ENCODE data around the gene CCDC78.

CCDC78 gene

DNA sequence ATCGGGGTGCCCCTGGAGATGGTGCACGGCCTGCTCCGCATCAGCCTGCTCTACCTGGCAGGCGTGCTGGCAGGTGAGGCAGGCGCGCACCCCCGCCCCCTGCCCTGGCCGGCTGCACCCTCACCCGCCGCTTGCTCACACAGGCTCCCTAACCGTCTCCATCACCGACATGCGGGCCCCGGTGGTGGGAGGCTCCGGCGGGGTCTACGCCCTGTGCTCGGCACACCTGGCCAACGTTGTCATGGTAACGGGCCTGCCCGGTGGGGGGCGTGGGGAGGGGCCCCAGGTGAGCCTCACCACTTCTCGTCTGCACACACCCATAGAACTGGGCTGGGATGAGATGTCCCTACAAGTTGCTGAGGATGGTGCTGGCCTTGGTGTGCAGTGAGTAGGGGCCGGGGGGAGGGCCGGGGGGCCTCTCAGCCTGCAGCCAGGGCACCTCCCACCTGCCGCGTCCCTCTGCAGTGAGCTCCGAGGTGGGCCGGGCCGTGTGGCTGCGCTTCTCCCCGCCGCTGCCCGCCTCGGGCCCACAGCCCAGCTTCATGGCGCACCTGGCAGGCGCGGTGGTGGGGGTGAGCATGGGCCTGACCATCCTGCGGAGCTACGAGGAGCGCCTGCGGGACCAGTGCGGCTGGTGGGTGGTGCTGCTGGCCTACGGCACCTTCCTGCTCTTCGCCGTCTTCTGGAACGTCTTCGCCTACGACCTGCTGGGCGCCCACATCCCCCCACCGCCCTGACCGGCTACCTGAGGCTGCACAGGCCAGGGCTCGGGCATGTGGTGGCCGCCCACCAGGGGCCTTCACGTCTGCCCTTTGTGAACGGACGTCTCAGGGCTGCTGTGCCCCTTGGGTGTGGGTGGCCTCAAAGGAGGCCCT is 48.7 kb downstream of the CCDC78 start:
- FAIRE-seq (no peak), DNase-seq (ENCODE audit: insufficient read length, low spot score) (no peak)
- no peak for TF ChIP-seq PAX5 (IDR thresholded peaks at IDR 0.05; ENCODE audit: insufficient read depth, low read length, severe bottlenecking)
- TF ChIP-seq TAF1 (IDR thresholded peaks at IDR 0.05; ENCODE audit: low read depth, low read length) = no peak
- TF ChIP-seq POLR2AphosphoS5 (IDR thresholded peaks at IDR 0.05; ENCODE audit: low read depth, low read length) = no peak
- TF ChIP-seq POLR2A (IDR thresholded peaks at IDR 0.05; ENCODE audit: low read depth, low read length) = no peak
- no peak for TF ChIP-seq POU2F2 (IDR thresholded peaks at IDR 0.05; ENCODE audit: low read depth, low read length)
- no peak for TF ChIP-seq SPI1 (IDR thresholded peaks at IDR 0.05; ENCODE audit: low read depth, low read length)

DNA sequence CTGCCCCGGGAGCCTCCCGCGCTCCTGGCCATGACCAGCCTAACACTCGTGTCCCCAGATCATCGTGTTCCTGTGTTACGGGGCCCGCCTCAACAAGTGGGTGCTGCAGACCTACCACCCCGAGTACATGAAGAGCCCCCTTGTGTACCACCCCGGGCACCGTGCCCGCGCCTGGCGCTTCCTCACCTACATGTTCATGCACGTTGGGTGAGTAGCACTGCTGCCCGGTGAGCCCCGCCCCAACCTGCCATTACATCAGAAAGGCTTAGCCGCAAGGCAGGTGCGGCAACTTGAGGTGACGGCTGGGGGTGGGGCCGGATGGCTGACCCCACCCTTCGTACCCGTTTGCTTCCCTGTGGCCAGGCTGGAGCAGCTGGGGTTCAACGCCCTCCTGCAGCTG is 49.3 kb downstream of the CCDC78 start:
- no peak for TF ChIP-seq SPI1 (IDR thresholded peaks at IDR 0.05; ENCODE audit: low read depth, low read length)
- TF ChIP-seq PAX5 (IDR thresholded peaks at IDR 0.05; ENCODE audit: insufficient read depth, low read length, severe bottlenecking) = no peak
- TF ChIP-seq POLR2A (IDR thresholded peaks at IDR 0.05; ENCODE audit: low read depth, low read length) = no peak
- no peak for TF ChIP-seq POU2F2 (IDR thresholded peaks at IDR 0.05; ENCODE audit: low read depth, low read length)
- TF ChIP-seq TAF1 (IDR thresholded peaks at IDR 0.05; ENCODE audit: low read depth, low read length) = no peak
- TF ChIP-seq POLR2AphosphoS5 (IDR thresholded peaks at IDR 0.05; ENCODE audit: low read depth, low read length) = no peak
- DNase-seq (ENCODE audit: insufficient read length, low spot score) (no peak), FAIRE-seq (no peak)

DNA sequence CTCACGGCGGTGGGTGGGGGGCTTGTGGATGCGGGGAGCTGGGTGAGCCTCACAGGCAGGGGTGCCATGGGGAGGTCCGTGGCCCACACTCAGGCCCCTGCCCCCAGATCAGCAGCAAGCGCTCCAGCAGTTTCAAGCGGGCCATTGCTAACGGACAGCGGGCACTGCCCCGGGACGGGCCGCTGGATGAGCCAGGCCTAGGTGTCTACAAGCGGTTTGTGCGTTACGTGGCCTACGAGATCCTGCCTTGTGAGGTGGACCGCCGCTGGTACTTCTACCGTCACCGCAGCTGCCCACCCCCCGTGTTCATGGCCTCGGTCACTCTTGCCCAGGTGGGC is 49.7 kb downstream of the CCDC78 start:
- DNase-seq (ENCODE audit: insufficient read length, low spot score) (no peak), FAIRE-seq (no peak)
- TF ChIP-seq POLR2AphosphoS5 (IDR thresholded peaks at IDR 0.05; ENCODE audit: low read depth, low read length) = no peak
- no peak for TF ChIP-seq PAX5 (IDR thresholded peaks at IDR 0.05; ENCODE audit: insufficient read depth, low read length, severe bottlenecking)
- TF ChIP-seq SPI1 (IDR thresholded peaks at IDR 0.05; ENCODE audit: low read depth, low read length) = no peak
- no peak for TF ChIP-seq POU2F2 (IDR thresholded peaks at IDR 0.05; ENCODE audit: low read depth, low read length)
- TF ChIP-seq TAF1 (IDR thresholded peaks at IDR 0.05; ENCODE audit: low read depth, low read length) = no peak
- no peak for TF ChIP-seq POLR2A (IDR thresholded peaks at IDR 0.05; ENCODE audit: low read depth, low read length)

DNA sequence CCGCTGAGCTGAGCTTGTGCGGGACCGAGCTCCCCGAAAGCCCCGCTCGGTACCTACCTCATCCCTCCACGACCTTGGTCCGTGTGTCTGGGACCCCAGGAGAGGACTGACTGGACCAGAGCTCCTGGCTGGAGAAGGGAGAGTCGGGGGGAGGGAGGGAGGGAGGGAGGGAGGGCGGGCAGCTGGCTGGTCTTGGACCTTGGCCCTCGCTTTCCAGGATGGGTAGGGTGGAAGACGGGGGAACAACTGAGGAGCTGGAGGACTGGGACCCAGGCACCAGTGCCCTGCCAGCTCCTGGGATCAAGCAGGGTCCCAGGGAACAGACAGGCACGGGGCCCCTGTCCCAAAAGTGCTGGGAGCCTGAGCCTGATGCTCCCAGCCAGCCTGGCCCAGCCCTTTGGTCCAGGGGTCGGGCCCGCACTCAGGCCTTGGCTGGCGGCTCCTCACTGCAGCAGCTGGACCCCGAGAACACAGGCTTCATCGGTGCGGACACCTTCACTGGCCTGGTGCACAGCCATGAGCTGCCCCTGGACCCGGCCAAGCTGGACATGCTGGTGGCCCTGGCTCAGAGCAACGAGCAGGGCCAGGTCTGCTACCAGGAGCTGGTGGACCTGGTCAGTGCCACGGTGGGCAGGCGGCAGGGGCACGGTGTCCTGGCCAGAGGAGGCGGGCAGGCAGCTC is 50.2 kb downstream of the CCDC78 start:
- DNase-seq (ENCODE audit: insufficient read length, low spot score) (no peak), FAIRE-seq (no peak)
- TF ChIP-seq PAX5 (IDR thresholded peaks at IDR 0.05; ENCODE audit: insufficient read depth, low read length, severe bottlenecking) (no peak), TAF1 (IDR thresholded peaks at IDR 0.05; ENCODE audit: low read depth, low read length) (no peak), SPI1 (IDR thresholded peaks at IDR 0.05; ENCODE audit: low read depth, low read length) (no peak), POLR2A (IDR thresholded peaks at IDR 0.05; ENCODE audit: low read depth, low read length) (no peak), POLR2AphosphoS5 (IDR thresholded peaks at IDR 0.05; ENCODE audit: low read depth, low read length) (no peak), POU2F2 (IDR thresholded peaks at IDR 0.05; ENCODE audit: low read depth, low read length) (no peak)

DNA sequence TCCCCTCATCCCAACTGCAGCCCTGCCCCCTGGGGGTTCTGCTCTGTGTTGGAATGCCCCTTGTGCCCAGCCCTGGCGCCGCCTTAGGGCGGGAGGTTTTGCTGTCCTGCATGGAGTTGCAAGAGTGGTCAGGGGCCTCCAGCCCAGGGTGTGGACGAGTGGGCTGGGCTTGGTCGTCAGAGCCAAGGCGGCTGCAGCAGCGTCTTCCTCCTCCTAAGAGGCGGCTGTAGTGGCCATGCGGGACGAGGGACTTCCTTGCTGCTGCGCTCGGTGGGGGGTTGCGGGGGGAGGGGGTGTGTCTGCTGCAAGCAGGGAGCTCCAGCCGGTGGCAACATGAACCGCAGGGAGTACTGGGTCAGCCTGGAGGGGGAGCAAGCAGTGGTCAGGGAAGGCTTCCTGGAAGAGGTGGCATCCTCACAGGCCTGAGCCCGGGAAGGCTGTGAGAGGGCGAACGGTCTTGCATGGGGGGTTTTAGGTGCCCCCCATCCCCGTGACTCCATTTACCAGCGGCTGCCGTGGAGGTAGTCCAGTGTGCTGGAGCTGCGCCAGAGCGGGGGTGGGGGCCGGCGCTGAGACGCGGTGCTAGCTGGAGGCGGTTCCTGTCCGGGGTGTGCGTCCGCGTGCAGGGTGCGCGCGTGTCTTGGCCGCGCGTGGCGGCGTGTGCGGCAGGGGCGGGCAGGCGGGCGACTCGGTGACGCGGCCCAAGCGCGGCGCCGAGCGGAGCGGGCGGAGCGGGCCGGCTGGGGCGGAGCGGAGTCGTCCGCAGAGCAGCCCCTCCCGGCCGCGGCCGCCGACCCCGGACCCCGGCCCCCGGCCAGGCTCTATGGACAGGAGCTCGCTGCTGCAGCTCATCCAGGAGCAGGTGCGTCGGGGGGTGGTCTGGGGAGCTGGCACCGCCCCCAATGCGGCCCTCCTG is 51.0 kb downstream of the CCDC78 start, which contains the start of gene RHBDL1:
Gene RHBDL1, plus strand, starts transcription at position 704 of the 916 bp plus-strand sequence. Its CDS starts 120 bp downstream, at position 824.
- FAIRE-seq = peak; percentile 76

DNA sequence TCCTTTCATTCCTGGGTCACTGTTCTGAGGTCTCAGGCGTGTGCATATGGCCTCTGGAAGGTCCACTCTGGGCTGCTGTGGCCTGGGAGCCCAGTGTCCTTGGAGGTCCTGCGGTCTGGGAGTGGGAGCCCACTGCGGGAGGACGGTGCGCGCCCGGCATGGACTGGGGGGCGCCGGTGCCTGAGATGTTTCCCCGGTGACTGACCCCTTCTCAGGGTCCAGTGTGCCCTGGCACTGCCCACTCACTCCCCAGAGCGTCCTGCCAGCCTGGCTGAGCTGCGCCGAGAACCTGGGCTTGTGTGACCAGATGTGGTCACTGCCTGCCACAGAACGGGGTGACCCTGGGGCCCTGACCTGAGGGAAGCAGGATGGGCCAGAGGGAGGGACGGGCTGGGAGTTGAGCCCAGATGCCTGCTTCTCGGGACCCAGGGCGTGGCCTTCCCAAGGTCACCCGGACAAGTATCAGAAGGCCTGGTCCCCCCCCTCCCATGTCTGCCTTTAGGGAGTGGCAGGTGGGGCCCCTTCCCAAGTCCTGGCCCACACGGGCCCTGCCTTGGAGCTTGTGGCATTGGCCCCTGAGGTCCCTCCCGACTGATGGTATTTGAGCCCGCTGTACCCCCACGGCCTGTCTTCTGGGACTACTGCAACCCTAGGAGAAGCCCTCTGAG is 51.9 kb downstream of the CCDC78 start:
- DNase-seq (ENCODE audit: insufficient read length, low spot score) (no peak), FAIRE-seq (no peak)
- TF ChIP-seq POU2F2 (IDR thresholded peaks at IDR 0.05; ENCODE audit: low read depth, low read length) = no peak
- TF ChIP-seq TAF1 (IDR thresholded peaks at IDR 0.05; ENCODE audit: low read depth, low read length) = no peak
- TF ChIP-seq SPI1 (IDR thresholded peaks at IDR 0.05; ENCODE audit: low read depth, low read length) = no peak
- no peak for TF ChIP-seq POLR2AphosphoS5 (IDR thresholded peaks at IDR 0.05; ENCODE audit: low read depth, low read length)
- no peak for TF ChIP-seq POLR2A (IDR thresholded peaks at IDR 0.05; ENCODE audit: low read depth, low read length)
- no peak for TF ChIP-seq PAX5 (IDR thresholded peaks at IDR 0.05; ENCODE audit: insufficient read depth, low read length, severe bottlenecking)

More for the DNA sequence above, 51.0 kb downstream of the CCDC78 start, which contains the start of gene RHBDL1:
- DNase-seq (ENCODE audit: insufficient read length, low spot score) = no peak
- TF ChIP-seq PAX5 (IDR thresholded peaks at IDR 0.05; ENCODE audit: insufficient read depth, low read length, severe bottlenecking) (no peak), SPI1 (IDR thresholded peaks at IDR 0.05; ENCODE audit: low read depth, low read length) (no peak), POLR2A (IDR thresholded peaks at IDR 0.05; ENCODE audit: low read depth, low read length) (no peak), TAF1 (IDR thresholded peaks at IDR 0.05; ENCODE audit: low read depth, low read length) (no peak), POU2F2 (IDR thresholded peaks at IDR 0.05; ENCODE audit: low read depth, low read length) (no peak), POLR2AphosphoS5 (IDR thresholded peaks at IDR 0.05; ENCODE audit: low read depth, low read length) (no peak)

DNA sequence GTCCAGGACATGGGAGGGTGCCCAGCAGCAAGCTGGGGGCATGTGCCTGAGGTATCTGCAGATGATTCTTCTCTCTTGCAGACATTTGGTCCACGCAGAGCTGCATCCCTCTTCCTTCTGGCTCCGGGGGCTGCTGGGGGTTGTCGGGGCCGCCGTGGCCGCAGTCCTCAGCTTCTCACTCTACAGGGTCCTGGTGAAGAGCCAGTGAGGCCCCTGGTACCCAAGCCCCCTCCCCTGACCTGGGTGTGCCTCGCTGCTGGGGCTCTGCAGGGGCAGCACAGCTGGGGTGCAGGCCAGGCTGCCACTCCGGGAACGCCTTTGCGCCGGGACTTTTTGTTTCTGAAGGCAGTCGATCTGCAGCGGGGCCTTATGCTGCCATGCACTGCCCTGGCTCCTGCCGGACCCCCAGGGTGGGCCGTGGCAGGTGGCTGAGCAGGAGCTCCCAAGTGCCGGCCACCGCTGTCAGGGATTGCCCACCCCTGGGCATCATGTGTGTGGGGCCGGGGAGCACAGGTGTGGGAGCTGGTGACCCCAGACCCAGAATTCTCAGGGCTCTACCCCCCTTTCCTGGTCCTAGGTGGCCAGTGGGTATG is 52.7 kb downstream of the CCDC78 start:
- TF ChIP-seq POLR2A (IDR thresholded peaks at IDR 0.05; ENCODE audit: low read depth, low read length) = no peak
- no peak for TF ChIP-seq POLR2AphosphoS5 (IDR thresholded peaks at IDR 0.05; ENCODE audit: low read depth, low read length)
- TF ChIP-seq POU2F2 (IDR thresholded peaks at IDR 0.05; ENCODE audit: low read depth, low read length) = no peak
- TF ChIP-seq SPI1 (IDR thresholded peaks at IDR 0.05; ENCODE audit: low read depth, low read length) = no peak
- TF ChIP-seq TAF1 (IDR thresholded peaks at IDR 0.05; ENCODE audit: low read depth, low read length) = no peak
- TF ChIP-seq PAX5 (IDR thresholded peaks at IDR 0.05; ENCODE audit: insufficient read depth, low read length, severe bottlenecking) = no peak
- FAIRE-seq (no peak), DNase-seq (ENCODE audit: insufficient read length, low spot score) (no peak)

DNA sequence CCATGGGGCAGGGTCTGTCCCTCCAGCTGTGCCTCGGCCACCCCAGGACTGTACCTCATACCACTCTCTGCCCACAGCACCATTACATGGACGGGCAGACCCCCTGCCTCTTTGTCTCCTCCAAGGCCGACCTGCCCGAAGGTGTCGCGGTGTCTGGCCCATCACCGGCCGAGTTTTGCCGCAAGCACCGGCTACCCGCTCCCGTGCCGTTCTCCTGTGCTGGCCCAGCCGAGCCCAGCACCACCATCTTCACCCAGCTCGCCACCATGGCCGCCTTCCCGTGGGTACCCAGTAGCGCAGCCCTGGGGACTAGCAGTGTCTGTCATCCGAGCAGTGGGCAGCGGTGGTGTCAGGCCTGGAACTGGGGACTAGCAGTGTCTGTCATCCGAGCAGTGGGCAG is 53.4 kb downstream of the CCDC78 start:
- FAIRE-seq (no peak), DNase-seq (ENCODE audit: insufficient read length, low spot score) (no peak)
- TF ChIP-seq PAX5 (IDR thresholded peaks at IDR 0.05; ENCODE audit: insufficient read depth, low read length, severe bottlenecking) (no peak), POLR2AphosphoS5 (IDR thresholded peaks at IDR 0.05; ENCODE audit: low read depth, low read length) (no peak), TAF1 (IDR thresholded peaks at IDR 0.05; ENCODE audit: low read depth, low read length) (no peak), SPI1 (IDR thresholded peaks at IDR 0.05; ENCODE audit: low read depth, low read length) (no peak), POU2F2 (IDR thresholded peaks at IDR 0.05; ENCODE audit: low read depth, low read length) (no peak), POLR2A (IDR thresholded peaks at IDR 0.05; ENCODE audit: low read depth, low read length) (no peak)
